OCI-LY7 (cell line): Measurements from ENCODE around the gene IGSF21. TPM values are rescaled to one million over a fixed set of nuclear protein-coding genes. Genes with fewer than 3 reads are reported as not detected.

Experiments used
- BruUV-seq: library from RNA; stranded (reverse); fragments of 400-500 nt; replicated peaks from 2 replicates; lab custom pipeline; 2021; lab: Mats Ljungman, UMichigan
- CTCF ChIA-PET: fragments of 300-600 bp; sonication (Branson Sonifier 250); formaldehyde crosslinking; loops from one replicate; lab custom pipeline; 2022; ENCODE audit warnings: antibody characterized with exemption; ENCODE audit not compliant: unreplicated experiment; lab: Charles Lee
- POLR2A ChIA-PET: fragments of 300-600 bp; sonication (Branson Sonifier 250); formaldehyde crosslinking; loops from one replicate; lab custom pipeline; 2022; ENCODE audit warnings: antibody characterized with exemption; lab: Charles Lee
- DNase-seq: peaks from one replicate; pipeline ENCODE4 v3.0.0-alpha.2; 2015; ENCODE audit warnings: low spot score
- H2AFZ ChIP-seq: fragments of 200-600 bp; sonication (generic), shearing (Covaris generic); 2 replicates; pipeline ENCODE4 v1.6.1; 2014; ENCODE audit warnings: mild to moderate bottlenecking, antibody characterized with exemption, low read length, moderate library complexity
- H3K27ac ChIP-seq: fragments of 200-600 bp; sonication (generic); 2 replicates; pipeline ENCODE4 v1.5.1; 2014; ENCODE audit warnings: mixed run types, low read depth, mild to moderate bottlenecking, moderate library complexity, low read length, inconsistent platforms; ENCODE audit not compliant: poor library complexity, severe bottlenecking
- H3K36me3 ChIP-seq: fragments of 200-600 bp; sonication (generic); 2 replicates; pipeline ENCODE4 v1.6.1; 2014; ENCODE audit warnings: mild to moderate bottlenecking, antibody characterized with exemption, low read length, moderate library complexity, mixed read lengths; ENCODE audit not compliant: insufficient read depth
- H3K4me1 ChIP-seq: fragments of 200-600 bp; sonication (generic); 2 replicates; pipeline ENCODE4 v1.5.1; 2014; ENCODE audit warnings: mild to moderate bottlenecking, low read length; ENCODE audit not compliant: insufficient read depth, poor library complexity, severe bottlenecking
- H3K4me2 ChIP-seq: fragments of 200-600 bp; sonication (generic); 2 replicates; pipeline ENCODE4 v1.6.1; 2014; ENCODE audit warnings: mild to moderate bottlenecking, low read length
- H3K4me3 ChIP-seq: fragments of 200-600 bp; sonication (generic); 2 replicates; pipeline ENCODE4 v1.5.1; 2014; ENCODE audit warnings: mild to moderate bottlenecking, low read depth, low read length; ENCODE audit not compliant: poor library complexity, severe bottlenecking
- H3K79me2 ChIP-seq: fragments of 200-600 bp; sonication (generic); 2 replicates; pipeline ENCODE4 v1.6.1; 2016; ENCODE audit warnings: low read depth, mild to moderate bottlenecking, low read length, moderate library complexity, mixed read lengths; ENCODE audit not compliant: insufficient read depth
- H3K9me2 ChIP-seq: fragments of 200-600 bp; sonication (generic); 2 replicates; pipeline ENCODE4 v1.6.1; 2016; ENCODE audit warnings: mild to moderate bottlenecking, low read length, mixed read lengths; ENCODE audit not compliant: insufficient read depth
- H3K9me3 ChIP-seq: fragments of 200-600 bp; sonication (generic); 2 replicates; pipeline ENCODE4 v1.6.1; 2014; ENCODE audit warnings: mild to moderate bottlenecking, mixed run types, low read length, mixed read lengths
- H4K20me1 ChIP-seq: fragments of 200-600 bp; sonication (generic); 2 replicates; pipeline ENCODE4 v1.6.1; 2014; ENCODE audit warnings: mild to moderate bottlenecking, antibody characterized with exemption, low read length, moderate library complexity, mixed read lengths; ENCODE audit not compliant: insufficient read depth
- CTCF ChIP-seq: fragments of 200-600 bp; sonication (generic); conservative IDR thresholded peaks from 2 replicates; pipeline ENCODE4 v1.5.1; 2014; ENCODE audit warnings: mild to moderate bottlenecking, antibody characterized with exemption, low read length, moderate library complexity, mixed read lengths
- EZH2phosphoT487 ChIP-seq: fragments of 200-600 bp; sonication (generic); IDR thresholded peaks from 2 replicates; pipeline ENCODE4 v1.6.1; 2018; ENCODE audit warnings: low read depth, borderline replicate concordance, mild to moderate bottlenecking, mixed run types, antibody characterized with exemption, low read length, moderate library complexity, mixed read lengths
- intact Hi-C: fragments of 100-400 bp; cut with micrococcal nuclease; formaldehyde crosslinking; loops from one replicate; pipeline ENCODE4 v1.10.0; 2022; ENCODE audit not compliant: unreplicated experiment
- total RNA-seq, 2 experiments: library from RNA; depleted of rRNA in 1 of 2; stranded (reverse); fragments of >200 nt in 1 of 2; shearing (Covaris generic) in 1 of 2; gene quantifications; 2 replicates each; pipeline ENCODE4 v1.2.3, GENCODE V29; 2014 to 2022

IGSF21 gene
- total RNA-seq, 2 experiments from 2014 or later = 0.17 TPM; not detected in 1

GRCh38 chr1:18116777-18117176, 9.2 kb downstream of the IGSF21 start:
- Histone ChIP-seq H4K20me1 (no peaks in the 10 kb centered on the region), H3K4me1 (no peaks in the 10 kb centered on the region), H3K4me2 (no peak overlapping the region), H3K4me3 (no peak overlapping the region), H3K79me2 (no peaks in the 10 kb centered on the region), H3K9me2 (no peaks in the 10 kb centered on the region), H2AFZ (no peak overlapping the region), H3K9me3 (no peaks in the 10 kb centered on the region), H3K27ac (no peak overlapping the region), H3K36me3 (no peaks in the 10 kb centered on the region)
- no peak for DNase-seq
- TF ChIP-seq EZH2phosphoT487 (no peak), CTCF (no peak)
- ChIA-PET CTCF (no interaction called here), POLR2A (no interaction called here)
- intact Hi-C loops = no loop called here
- BruUV-seq = no TSS peak

DNA sequence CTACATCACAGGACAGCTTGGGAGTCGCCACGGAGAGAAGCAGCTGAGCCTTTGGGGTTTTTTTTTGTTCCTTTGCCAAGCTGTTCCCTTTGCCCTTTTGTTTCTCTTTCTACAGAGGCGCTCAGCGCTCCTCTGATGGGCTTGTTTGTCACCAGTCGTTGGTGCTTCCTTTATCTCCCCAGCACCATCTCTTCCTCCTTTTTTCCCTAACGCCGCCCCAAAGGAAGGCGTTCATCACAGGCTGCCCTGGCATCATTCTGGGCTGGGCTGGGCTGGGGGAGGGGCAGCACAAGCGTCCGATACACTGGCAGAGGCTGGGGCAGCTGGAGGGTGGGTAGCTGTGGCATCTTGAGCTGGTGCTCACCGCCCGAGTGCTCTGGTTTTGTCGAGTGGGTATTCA, 10.5 kb downstream of the IGSF21 start:
- Histone ChIP-seq H4K20me1 (no peaks in the 10 kb centered on the region), H3K4me3 (no peak overlapping the region), H2AFZ (no peak overlapping the region), H3K9me3 (no peaks in the 10 kb centered on the region), H3K4me1 (no peaks in the 10 kb centered on the region), H3K9me2 (no peaks in the 10 kb centered on the region), H3K79me2 (no peaks in the 10 kb centered on the region), H3K27ac (no peak overlapping the region), H3K36me3 (no peaks in the 10 kb centered on the region), H3K4me2 (no peak overlapping the region)
- no peak for DNase-seq
- intact Hi-C loops = no loop called here
- BruUV-seq = no TSS peak
- ChIA-PET POLR2A (no interaction called here), CTCF (no interaction called here)
- TF ChIP-seq EZH2phosphoT487 = no peak
- no peak for TF ChIP-seq CTCF

DNA sequence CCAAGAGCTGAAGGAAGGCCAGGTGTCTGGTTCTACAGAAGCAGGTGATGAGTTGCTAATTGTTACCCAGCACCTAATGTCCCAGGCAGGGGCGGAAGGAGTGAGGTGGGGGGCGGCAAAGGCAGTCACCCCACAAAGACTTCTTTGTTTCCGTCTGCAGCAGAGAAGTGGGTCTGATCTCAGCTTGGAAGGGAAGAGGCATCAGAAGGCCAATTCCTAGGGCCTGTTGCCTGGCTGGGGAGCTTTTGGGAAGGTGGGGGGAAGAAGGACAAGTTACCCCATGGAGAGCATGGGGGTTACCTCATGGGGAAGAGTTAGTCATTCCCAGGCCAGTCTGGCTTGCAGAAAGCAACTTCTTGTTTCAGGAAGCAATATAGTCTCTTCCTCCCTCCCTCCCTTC, 10.9 kb downstream of the IGSF21 start:
- Histone ChIP-seq H3K4me1 (no peaks in the 10 kb centered on the region), H3K9me3 (no peaks in the 10 kb centered on the region), H3K79me2 (no peaks in the 10 kb centered on the region), H3K9me2 (no peaks in the 10 kb centered on the region), H3K36me3 (no peaks in the 10 kb centered on the region), H3K4me3 (no peak overlapping the region), H4K20me1 (no peaks in the 10 kb centered on the region), H2AFZ (no peak overlapping the region), H3K27ac (no peak overlapping the region), H3K4me2 (no peak overlapping the region)
- CTCF ChIA-PET = no interaction called here
- no TSS peak for BruUV-seq
- no peak for DNase-seq
- POLR2A ChIA-PET = interaction anchor here (0.6 kb wide), 1 partner anchor 169 kb away, joined by 11 read pairs; no protein-coding TSS in a partner anchor
- TF ChIP-seq EZH2phosphoT487 (no peak), CTCF (no peak)
- intact Hi-C loops = no loop called here
